Thyroid gland (tissue), 4 donors: Measurements from ENCODE around the gene TLE6.

ENCODE experiments used
- POLR2A ChIP-seq, 2 donors: fragments of 450-650 bp; IDR thresholded peaks; one replicate each; pipeline ENCODE4 v1.6.1; 2017; ENCODE audit warnings: antibody characterized with exemption in 2 of 2, mild to moderate bottlenecking in 2 of 2, moderate library complexity in 1 of 2
- TF ChIP-seq, protein P1 (sequence below), 6 experiments: fragments of 200-600 bp in 3 of 6; fragments of 450-650 bp in 3 of 6; sonication (generic) in 3 of 6; IDR thresholded peaks; one replicate each; pipeline ENCODE4 v1.5.1; 2016 to 2019; ENCODE audit warnings: antibody characterized with exemption in 6 of 6, mild to moderate bottlenecking in 2 of 6, inconsistent platforms in 1 of 6, moderate library complexity in 1 of 6

GRCh38 chr19:2993579-2993978 lies 16.2 kb downstream of the TLE6 start:
- TF ChIP-seq, protein P1, sequence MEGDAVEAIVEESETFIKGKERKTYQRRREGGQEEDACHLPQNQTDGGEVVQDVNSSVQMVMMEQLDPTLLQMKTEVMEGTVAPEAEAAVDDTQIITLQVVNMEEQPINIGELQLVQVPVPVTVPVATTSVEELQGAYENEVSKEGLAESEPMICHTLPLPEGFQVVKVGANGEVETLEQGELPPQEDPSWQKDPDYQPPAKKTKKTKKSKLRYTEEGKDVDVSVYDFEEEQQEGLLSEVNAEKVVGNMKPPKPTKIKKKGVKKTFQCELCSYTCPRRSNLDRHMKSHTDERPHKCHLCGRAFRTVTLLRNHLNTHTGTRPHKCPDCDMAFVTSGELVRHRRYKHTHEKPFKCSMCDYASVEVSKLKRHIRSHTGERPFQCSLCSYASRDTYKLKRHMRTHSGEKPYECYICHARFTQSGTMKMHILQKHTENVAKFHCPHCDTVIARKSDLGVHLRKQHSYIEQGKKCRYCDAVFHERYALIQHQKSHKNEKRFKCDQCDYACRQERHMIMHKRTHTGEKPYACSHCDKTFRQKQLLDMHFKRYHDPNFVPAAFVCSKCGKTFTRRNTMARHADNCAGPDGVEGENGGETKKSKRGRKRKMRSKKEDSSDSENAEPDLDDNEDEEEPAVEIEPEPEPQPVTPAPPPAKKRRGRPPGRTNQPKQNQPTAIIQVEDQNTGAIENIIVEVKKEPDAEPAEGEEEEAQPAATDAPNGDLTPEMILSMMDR (IDR thresholded peaks at IDR 0.05): no peak
- TF ChIP-seq POLR2A (IDR thresholded peaks at IDR 0.05): no peak
